HEK293 (cell line): ENCODE measurements around the gene MAU2.

ENCODE experiments used
- CTCF ChIP-seq: fragments of 450-650 bp; formaldehyde crosslinking; IDR thresholded peaks from 2 replicates; pipeline ENCODE4 v1.5.1; 2016; ENCODE audit warnings: missing biosample characterization, missing genetic modification characterization
- KLF1 ChIP-seq: fragments of 450-650 bp; formaldehyde crosslinking; IDR thresholded peaks from 2 replicates; pipeline ENCODE4 v1.5.1; 2016; ENCODE audit warnings: missing biosample characterization, missing genetic modification characterization
- KLF16 ChIP-seq: fragments of 450-650 bp; formaldehyde crosslinking; IDR thresholded peaks from 2 replicates; pipeline ENCODE4 v1.5.1; 2017; ENCODE audit warnings: missing biosample characterization, missing genetic modification characterization
- REST ChIP-seq: fragments of 450-650 bp; formaldehyde crosslinking; IDR thresholded peaks from 2 replicates; pipeline ENCODE4 v1.5.1; 2016; ENCODE audit warnings: missing biosample characterization, missing genetic modification characterization
- ZNF707 ChIP-seq: fragments of 450-650 bp; formaldehyde crosslinking; IDR thresholded peaks from 2 replicates; pipeline ENCODE4 v1.5.1; 2016; ENCODE audit warnings: missing biosample characterization, missing genetic modification characterization

DNA sequence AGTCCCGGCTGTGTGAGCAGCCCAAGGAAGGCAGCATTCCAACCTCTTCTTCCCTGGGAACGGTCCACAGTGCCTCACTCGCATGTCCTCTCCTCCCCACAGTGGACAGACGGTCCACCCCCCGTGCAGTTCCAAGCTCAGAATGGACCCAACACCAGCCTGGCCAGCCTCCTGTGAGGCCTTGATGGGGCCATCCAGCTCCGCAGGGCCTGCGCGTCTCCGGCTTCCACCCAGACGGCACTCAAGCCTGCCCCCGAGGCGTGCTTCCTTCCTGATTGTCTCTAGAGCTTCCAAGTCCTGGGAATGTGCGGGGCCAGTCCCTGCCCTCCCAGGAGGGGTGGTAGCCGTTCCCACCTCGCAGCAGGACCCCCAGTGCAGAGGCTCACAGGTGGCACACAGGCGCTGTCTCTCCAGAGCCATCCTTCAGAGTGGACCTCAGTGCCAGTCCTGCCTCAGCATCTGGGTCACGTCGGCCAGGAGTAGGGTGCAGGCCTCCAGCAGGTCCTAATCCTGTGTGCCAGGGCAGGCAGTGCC is 35.0 kb downstream of the MAU2 start:
- TF ChIP-seq CTCF, result no peak
- no peak for TF ChIP-seq ZNF707 (tag by site-specific recombination)
- TF ChIP-seq REST (tag by site-specific recombination), result no peak
- no peak for TF ChIP-seq KLF1 (tag by site-specific recombination)
- no peak for TF ChIP-seq KLF16 (tag by site-specific recombination)
